Urothelium cell line (cell line): Measurements from ENCODE around the gene CORO1C.
"Not testable (repeated sequence)": the region's sequence is repeated elsewhere in the genome, so short reads cannot be mapped to it uniquely, and the experiment has no call there.

Source experiments
- DNase-seq: peaks from one replicate; pipeline ENCODE4 v3.0.0; 2011; ENCODE audit warnings: low spot score, mixed read lengths
- FAIRE-seq: peaks from 2 replicates; lab custom pipeline; 2011; peaks lifted over from hg19 to GRCh38; lab: Jason Lieb, UNC

The CORO1C gene

DNA sequence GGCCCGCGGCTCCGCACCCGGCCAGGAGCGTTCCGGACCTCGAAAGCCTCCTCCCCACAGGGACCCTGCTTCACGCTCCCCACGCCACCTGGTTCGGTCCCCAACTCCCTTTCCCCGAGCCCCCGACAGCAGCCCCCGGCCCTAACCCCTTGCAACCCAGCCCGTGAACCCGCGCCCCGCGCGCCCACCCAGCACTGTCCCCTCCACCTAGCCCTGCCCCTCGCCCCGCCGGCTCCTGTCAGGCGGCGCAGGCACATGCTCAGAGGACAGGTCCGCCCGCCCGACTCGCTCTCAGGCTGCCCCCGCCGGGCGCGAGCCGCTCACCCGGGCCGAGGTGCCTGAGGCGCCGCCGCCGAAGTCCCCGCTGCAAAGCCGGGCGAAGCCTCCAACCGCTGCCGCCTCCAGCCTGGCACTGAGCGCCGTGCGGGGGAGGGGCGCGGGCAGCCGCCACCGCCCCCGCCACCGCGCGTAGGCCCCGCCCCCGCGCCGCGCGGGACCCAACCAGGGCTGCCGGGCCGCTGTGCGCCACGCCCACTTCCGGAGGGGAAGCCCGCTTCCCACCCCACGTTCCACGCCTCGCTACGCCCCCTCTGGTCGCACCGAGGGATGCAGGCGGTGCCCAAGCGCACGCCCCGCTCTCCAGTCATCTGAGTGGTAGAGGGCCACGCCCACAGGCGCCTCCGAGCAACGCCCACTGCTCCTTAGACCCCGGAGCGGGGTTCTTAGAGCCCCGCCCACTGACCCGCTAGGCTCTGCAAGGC is at the start of gene CORO1C:
CORO1C (minus strand) TSS at position 414 of the 761 bp plus-strand sequence. CDS start 30,200 bp downstream, outside the sequence.
- no peak for FAIRE-seq
- DNase-seq, result peak; percentile 92

DNA sequence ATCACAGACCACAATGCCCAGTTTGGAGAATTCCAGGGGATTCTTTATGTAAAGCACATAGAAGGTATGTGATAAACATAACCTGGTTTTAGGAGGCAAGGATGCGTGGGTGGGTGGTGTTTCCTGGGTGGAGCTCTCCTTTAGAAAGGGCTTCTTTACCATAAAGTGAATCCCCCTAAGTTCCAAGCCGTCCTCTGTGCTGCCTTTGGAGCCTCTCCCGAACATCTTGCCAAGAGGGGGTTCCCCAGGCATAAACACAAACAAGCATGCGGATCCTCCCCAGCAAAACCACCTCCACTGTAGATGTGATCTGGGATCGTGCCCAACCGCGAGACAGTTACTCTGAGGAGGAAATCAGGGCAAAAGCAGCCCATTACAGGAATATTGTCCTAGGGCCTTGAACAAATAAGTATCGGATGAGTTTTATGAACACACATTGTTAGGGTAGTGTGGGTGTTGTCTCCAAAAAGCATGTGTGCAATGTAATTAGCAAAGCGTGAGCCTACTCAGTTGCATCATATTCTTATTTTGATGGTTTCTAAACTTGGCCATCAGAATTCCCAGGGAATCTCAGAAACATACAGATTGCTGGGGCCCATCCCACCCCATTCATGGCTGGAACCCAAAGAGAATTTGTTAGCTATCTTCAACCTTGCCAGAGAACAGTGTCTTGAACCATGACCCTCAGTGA is 48.8 kb upstream of the CORO1C start:
- no peak for DNase-seq
- FAIRE-seq, result no peak

DNA sequence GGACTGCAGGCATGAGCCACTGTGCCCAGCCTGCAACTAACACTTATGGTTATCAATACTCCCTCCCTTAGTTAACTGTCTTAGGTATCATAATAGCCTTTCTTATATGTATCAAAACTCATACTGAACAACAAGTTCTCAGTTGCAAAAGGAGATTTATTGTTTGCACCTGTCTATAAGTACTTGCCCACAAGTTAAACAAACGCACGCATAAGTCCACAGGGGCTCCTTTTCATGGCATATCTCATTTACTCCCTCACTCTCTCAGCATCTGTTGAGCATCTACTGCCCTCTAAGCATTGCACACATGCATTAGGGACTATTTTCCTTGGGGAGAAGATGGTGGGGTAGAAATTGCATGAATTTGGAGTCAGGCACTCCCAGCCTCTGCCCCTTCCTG is 46.7 kb upstream of the CORO1C start:
- DNase-seq (no peak), FAIRE-seq (no peak)

DNA sequence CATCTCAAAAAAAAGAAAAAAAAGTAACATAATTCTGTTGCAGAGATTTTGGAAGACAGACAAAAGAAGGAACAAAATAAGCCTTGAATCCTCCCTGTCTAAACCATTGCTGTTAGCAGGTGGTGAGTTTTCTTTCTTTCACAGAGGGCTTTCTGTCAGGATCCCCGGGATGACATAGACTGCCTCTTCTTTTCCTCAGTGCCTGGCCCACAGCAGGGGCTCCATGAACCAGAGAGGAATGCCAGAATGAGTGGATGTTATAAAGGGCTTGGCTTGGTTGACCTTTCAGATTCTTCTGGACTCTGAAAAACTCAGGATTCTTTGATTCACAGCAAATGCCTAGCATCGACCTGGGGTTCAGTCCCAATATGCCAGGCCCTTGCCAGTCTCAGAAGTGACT is 45.8 kb upstream of the CORO1C start:
- DNase-seq (no peak), FAIRE-seq (no peak)

DNA sequence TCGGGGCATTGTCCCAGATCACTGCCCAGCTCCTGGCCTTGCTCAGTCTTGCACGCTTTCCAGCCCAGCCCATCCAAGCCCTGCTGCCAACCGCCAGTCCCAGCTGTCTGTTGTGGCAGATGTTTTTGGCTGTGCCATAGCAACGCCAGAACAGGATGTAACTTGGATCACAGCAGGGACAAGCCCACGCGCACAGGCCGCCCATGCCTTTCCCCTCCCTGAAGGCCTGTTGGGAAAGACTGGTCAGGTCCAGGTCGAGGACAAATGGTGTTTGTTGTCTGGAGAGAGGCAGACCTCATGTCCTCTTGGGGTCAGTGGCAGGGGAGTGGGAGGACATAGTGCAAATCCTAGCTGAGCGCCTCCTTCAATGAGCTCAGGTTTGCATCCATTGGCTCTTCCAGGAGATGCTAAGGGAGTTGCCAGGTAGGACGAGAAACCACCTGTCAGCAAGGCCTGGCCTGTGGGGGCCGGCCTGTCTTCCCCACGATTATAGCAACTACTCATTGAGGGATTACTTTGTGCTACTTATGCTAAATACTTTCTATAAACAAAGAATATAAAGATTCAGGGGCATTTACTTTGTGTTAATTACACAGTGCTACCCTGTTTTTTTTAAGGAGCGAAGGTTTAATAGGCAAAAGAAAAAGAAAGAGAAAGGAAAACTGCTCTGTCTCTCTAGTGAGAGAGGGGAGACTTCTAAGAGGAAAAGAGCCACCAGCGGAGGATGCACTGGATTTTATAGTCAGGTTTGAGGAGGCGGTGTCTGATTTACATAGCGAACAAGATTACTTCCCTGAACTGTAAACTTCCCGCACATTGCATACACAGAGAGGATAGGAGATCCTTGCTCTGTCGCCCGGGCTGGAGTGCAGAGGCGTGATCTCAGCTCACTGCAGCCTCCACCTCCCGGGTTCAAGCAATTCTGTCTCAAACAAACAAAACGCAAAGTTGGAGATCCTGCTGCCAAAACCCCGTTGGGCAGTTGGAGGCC is 42.8 kb upstream of the CORO1C start:
- DNase-seq (no peak), FAIRE-seq (no peak)

DNA sequence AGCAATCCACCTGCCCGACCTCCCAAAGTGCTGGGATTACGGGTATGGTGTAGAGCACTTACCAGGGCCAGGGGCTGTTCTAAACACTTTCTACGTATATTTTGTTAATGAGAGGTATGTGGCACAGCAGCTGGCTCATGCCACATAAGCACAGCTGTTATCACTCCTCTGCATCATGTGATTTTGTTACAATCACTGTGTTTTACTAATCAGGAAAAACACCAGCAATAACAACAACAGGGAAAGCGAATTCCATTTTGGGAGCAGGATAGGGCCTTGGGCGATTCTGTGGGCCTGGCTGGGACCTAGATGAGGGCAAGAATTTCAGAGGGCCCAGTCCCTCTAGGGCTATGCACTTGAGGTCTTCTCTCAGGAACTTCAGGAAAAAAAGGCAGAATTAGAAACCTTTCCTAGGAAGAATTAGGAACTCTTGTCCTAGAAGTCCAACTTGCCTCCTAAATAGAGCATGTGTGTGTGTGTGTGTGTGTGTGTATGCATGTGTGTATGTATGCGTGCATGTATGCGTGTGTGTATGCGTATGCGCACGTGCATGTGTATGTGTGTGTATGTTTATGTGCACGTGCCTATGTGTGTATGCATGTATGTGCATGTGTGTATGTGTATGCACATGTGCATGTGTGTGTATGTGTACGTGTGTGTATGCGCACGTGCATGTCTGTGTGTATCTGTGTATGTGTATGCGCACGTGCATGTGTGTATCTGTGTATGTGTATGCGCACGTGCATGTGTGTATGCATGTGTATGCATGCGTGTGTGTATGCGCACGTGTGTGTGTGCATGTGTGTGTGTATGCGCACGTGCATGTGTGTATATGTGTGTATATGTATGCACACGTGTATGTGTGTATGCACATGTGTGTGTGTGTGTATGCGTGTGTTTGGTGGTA is 41.8 kb upstream of the CORO1C start:
- DNase-seq (no peak), FAIRE-seq (peak; percentile 35)

DNA sequence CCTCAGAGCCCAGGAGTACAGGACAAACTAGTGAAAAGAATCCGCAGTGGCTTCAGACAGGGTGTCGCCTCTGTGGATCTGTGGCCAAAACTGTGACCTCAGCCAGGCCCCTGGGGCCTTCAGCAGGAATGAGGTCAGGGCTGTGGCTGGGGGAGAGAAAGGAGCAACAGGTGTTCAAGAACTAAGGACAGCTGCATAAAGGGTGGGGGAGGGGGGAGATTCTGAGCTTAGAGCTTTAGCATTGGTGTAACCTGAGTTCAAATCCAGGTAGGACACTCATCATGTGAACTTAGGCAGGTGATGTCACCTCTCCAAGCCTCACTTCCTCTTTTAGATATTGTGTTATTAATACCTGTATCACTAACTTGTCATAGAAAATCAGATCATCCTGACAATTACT is 40.9 kb upstream of the CORO1C start:
- FAIRE-seq (no peak), DNase-seq (no peak)

DNA sequence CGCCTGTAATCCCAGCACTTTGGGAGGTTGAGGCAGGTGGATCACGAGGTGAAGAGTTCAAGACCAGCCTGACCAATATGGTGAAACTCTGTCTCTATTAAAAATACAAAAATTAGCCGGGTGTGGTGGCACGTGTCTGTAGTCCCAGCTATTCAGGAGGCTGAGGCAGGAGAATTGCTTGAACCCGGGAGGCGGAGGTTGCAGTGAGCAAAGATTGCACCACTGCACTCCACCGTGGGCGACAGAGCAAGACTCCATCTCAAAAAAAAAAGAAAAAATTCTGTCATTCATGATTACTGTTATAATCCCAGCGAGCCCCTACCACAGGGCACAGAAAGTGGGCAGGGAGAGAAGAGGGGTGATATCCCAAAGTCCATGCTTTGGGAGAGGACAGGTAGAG is 40.5 kb upstream of the CORO1C start:
- DNase-seq, FAIRE-seq: not testable (repeated sequence)

DNA sequence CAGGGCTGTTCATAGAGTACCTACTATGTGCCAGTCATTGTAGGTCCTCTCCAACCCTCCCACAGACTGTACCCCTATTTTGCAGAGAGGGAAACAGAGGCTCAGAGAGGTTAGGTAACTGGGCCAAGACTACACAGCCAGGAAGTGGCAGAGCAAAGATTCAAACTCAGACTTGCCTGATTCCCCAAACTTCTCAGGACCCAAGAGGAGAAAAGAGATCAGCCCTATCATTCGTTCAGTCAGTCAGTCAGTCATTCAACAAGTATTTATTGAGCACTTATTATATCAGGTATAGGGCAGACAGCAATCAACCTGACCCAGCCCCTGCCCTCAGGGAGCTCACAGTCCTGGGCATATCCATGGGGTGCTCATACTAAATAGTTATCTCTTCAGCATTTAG is 39.6 kb upstream of the CORO1C start:
- no peak for DNase-seq
- no peak for FAIRE-seq

DNA sequence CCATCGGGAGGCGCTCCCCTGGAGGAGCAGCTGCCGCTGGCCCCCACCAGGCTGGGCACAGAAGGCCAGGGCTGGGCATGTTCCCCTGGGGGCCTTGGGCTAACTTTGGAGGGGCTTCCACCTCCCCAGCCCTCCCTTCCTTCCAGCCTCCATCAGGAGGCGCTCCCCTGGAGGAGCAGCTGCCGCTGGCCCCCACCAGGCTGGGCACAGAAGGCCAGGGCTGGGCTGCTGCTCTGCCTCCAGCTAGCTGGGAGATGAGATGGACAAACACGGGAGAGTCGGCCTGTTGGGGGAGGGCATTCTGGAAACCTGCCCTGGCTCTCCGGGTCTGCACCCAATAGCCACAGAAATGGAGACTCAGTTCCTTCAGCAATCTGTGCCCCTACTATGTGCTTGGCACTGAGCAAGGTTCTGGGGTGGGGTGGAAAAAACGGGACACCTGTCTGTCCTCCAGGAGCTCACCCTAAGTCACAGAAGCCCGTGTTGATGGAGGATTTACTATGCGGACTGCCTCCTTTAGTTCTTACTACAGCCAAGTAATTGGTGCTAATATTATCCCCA is 39.0 kb upstream of the CORO1C start:
- DNase-seq, result no peak
- no peak for FAIRE-seq

DNA sequence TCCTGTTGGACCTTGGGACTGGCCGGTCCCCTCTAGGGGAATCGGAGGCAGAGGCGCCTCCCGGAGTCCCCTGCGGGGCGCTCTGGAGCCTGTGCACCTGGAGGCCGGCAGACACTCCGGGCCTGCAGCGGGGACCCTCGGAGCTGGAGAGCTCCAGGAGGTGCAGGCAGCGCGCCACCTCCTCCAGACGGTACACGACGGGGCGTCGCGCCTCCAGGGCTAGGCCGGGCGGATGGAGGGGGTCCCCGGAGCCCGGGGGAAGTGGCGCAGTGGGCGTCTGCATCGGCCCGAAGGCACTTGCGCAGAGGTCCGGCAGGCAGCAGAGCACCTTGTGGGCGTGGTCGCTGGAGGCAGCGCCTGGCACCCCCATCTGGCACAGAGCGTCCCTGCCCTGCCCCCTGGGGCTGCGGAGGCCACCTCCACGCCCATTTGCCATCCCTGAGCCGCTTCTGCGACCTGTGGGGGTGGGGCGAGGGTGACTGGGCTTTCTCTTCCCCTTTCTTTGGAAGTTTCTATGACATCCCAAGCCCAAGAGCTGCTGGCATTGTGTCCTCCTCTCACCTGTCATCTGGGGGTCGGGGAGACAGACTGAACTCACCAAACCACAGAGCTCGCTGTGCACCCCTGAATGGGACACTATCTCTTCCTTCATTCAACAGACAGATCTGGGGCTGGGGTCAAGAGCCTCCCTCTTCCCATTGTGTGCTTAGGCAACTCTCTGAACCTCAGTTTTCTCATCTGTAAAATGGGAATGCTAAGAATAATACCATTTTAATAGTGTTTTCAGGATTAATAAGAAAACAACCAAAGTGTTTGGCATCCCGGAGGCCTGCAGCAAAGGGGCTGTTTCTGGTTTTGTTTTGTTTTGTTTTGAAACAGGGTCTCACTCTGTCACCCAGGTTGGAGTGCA is 37.5 kb upstream of the CORO1C start:
- no peak for DNase-seq

DNA sequence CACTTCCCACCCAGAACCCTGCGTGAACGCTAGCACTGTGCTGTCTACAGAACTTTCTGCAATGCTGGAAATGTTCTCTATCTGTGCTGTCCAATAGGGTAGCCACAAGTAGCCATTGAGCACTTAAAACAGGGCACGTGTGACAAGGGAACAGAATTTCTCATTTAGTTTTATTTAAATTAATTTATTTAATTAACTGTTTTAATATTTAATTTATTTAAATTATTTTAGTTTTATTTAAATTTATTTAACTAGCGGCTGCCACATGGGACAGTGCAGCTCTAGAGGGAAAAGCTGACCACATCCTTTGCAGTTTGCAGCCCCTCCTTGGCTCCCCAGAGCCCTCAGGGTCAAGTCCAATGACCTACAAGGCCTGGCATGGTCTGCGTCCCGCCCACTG is 35.0 kb upstream of the CORO1C start:
- FAIRE-seq (no peak), DNase-seq (no peak)

More for the DNA sequence above, 37.5 kb upstream of the CORO1C start:
- no peak for FAIRE-seq

DNA sequence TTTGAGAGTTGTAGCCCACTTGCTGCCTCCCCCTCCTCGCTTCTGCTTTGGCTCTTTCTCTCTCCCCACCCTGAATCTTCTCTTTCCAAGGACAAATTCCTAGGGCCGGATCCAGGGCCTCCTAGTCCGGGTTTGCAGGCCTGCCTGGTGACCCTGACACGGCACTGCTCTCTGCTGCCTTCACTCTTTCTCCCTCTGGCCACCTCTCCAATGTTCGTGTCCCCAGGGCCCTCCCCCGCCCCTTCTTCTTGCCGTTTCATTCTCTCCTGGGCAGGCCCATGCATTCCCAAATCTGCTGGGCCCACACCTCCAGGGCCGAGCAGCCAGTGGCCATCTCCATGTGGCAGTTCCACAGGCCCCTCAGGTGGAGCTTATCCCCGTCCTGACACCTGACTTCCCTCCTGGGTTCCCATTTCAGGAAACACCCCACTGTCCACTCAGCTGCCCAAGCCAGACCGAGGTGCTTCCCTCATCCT is 34.0 kb upstream of the CORO1C start:
- DNase-seq (no peak), FAIRE-seq (no peak)

DNA sequence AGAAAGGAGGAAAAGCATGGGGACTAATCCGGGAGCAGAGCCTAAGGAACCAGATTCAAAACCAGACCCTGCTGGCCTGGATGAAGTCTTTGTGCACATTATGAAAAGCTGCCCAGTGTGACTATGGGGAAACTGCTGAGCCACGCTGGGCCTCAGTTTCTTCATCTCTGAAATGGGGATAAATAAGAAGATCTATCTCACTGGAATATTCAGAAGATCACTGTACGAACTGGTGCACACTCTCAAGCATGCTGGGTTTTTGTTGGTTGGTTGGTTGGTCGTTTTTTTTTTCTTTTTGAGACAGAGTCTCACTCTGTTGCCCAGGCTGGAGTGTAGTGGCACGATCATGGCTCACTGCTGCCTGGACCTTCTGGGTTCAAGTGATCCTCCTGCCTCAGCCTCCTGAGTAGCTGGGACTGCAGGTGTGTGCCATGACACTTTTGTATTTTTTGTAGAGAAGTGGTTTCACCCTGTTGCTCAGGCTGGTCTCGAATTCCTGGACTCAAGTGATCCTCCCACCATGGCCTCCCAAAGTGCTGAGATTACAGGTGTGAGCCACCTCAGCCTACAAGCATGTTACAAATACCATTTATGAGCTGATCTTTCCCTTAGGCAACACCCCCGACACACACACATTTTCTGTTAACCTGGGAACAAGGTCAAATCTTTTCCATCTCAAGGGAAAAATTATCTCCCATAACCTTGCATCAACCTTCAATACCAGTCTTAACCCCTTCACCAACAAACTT is 33.4 kb upstream of the CORO1C start:
- DNase-seq, result no peak
- FAIRE-seq, result no peak

DNA sequence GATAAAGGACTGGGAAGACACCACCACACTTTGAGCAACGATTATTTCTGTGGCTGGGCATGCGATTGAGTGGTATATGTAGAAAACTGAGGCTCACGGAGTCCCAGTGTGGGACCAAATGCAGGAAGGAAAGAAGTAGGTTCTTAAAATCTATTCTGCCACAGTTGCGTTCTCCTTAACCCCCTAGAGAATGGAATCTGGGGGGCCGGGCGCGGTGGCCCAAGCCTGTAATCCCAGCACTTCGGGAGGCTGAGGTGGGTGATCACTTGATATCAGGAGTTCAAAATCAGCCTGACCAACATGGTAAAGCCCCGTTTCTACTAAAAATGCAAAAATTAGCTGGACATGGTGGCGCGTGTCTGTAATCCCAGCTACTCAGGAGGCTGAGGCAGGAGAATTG is 29.9 kb upstream of the CORO1C start:
- no peak for FAIRE-seq

DNA sequence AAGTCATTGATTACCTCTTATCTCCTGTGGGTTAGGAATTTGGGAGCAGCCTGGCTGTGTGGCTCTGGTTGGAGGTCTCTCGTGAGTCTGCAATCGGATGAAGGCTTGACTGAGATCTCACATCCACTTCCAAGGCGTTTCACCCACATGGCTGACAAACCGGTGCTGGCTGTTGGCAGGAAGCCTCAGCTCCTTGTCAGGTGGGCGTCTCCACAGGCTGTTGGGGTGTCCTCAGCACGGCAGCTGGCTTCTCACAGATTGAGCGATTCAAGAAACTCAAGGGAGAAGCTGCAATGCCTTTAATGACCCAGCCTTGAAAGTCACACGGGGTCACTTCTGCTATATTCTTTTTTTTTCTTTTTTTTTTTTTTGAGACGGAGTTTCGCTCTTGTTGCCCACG is 28.6 kb upstream of the CORO1C start:
- DNase-seq (no peak), FAIRE-seq (no peak)

More for the DNA sequence above, 29.9 kb upstream of the CORO1C start:
- DNase-seq, result no peak

DNA sequence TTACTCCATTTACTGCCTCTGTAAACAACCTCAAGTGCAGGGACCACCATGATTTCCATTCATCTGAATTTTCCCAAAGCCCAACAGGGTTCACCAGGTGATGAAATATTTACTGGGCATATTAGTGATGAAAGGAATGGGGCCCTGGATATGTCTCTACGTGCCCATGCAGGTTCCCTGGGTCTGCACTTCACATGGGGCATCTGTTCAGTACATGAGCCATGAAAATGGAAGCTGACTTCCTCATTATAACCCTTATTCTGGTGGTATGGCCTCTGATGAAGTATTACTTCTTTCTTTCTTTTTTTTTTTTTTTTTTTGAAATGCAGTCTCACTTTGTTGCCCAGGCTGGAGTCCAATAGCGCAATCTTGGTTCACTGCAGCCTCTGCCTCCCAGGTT is 26.5 kb upstream of the CORO1C start:
- no peak for DNase-seq
- FAIRE-seq, result no peak

DNA sequence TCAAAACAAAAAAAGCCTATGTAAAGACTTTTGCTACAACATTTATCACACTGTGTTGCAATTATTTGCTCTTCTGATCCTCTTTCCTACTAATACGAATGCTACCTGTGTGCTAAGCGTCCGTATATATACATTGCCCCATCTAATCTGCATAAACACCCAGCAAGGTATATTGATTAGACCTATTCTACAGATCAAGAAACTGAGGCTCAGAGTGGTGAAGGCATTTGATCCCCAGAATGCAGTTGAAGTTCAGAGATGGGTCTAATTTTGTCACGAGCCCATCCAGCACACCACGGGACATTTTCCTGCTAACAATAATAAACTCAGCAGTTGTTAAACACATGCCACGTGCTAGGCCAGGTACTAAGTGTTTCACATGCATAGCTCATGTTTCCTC is 25.1 kb upstream of the CORO1C start:
- FAIRE-seq, result no peak
- no peak for DNase-seq
